HEK293 (cell line): ENCODE results near the gene PRKACG.

Experiments
- KLF7 ChIP-seq: fragments of 450-650 bp; formaldehyde crosslinking; IDR thresholded peaks from 2 replicates; pipeline ENCODE4 v1.5.1; 2016; ENCODE audit warnings: missing biosample characterization, missing genetic modification characterization, borderline replicate concordance
- RBAK ChIP-seq: fragments of 450-650 bp; formaldehyde crosslinking; IDR thresholded peaks from 2 replicates; pipeline ENCODE4 v1.5.1; 2016; ENCODE audit warnings: missing biosample characterization, missing genetic modification characterization
- ZNF23 ChIP-seq: fragments of 450-650 bp; formaldehyde crosslinking; IDR thresholded peaks from 2 replicates; pipeline ENCODE4 v1.5.1; 2016; ENCODE audit warnings: missing biosample characterization, missing genetic modification characterization, borderline replicate concordance
- ZNF302 ChIP-seq: fragments of 450-650 bp; formaldehyde crosslinking; IDR thresholded peaks from 2 replicates; pipeline ENCODE4 v1.5.1; 2016; ENCODE audit warnings: missing biosample characterization, missing genetic modification characterization, low read depth
- ZNF549 ChIP-seq: fragments of 450-650 bp; IDR thresholded peaks from 2 replicates; pipeline ENCODE4 v1.5.1; 2018; ENCODE audit warnings: missing biosample characterization, missing genetic modification characterization, mild to moderate bottlenecking, inconsistent platforms, moderate library complexity
- ZNF777 ChIP-seq: fragments of 450-650 bp; formaldehyde crosslinking; IDR thresholded peaks from 2 replicates; pipeline ENCODE4 v1.5.1; 2017; ENCODE audit warnings: missing biosample characterization, missing genetic modification characterization, borderline replicate concordance
- ZNF792 ChIP-seq: fragments of 450-650 bp; formaldehyde crosslinking; IDR thresholded peaks from 2 replicates; pipeline ENCODE4 v1.5.1; 2016; ENCODE audit warnings: missing biosample characterization, missing genetic modification characterization
- ZNF837 ChIP-seq: fragments of 450-650 bp; formaldehyde crosslinking; IDR thresholded peaks from 2 replicates; pipeline ENCODE4 v1.5.1; 2016; ENCODE audit warnings: missing biosample characterization, missing genetic modification characterization
- TF ChIP-seq, protein P1 (sequence below): fragments of 450-650 bp; formaldehyde crosslinking; IDR thresholded peaks from 2 replicates; pipeline ENCODE4 v1.5.1; 2016; ENCODE audit warnings: missing biosample characterization, missing genetic modification characterization
- TF ChIP-seq, protein P2 (sequence below): fragments of 450-650 bp; formaldehyde crosslinking; IDR thresholded peaks from 2 replicates; pipeline ENCODE4 v1.5.1; 2016; ENCODE audit warnings: missing biosample characterization, missing genetic modification characterization

DNA sequence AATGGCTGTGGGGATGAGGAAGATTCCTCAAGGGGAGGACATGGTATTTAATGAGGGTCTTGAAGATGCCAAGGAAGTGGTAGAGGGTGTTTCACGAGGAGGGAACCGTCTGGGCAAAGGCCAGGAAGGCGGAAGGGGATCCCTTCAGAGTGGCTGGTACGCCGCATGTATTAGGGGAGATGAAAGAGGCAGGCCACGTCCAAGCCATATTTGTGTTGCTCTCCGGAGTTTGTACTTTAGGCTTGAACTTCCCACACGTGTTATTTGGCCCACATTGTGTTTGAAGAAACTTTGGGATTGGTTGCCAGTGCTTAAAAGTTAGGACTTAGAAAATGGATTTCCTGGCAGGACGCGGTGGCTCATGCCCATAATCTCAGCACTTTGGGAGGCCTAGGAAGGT is 22.9 kb upstream of the PRKACG start:
- TF ChIP-seq, protein P1, sequence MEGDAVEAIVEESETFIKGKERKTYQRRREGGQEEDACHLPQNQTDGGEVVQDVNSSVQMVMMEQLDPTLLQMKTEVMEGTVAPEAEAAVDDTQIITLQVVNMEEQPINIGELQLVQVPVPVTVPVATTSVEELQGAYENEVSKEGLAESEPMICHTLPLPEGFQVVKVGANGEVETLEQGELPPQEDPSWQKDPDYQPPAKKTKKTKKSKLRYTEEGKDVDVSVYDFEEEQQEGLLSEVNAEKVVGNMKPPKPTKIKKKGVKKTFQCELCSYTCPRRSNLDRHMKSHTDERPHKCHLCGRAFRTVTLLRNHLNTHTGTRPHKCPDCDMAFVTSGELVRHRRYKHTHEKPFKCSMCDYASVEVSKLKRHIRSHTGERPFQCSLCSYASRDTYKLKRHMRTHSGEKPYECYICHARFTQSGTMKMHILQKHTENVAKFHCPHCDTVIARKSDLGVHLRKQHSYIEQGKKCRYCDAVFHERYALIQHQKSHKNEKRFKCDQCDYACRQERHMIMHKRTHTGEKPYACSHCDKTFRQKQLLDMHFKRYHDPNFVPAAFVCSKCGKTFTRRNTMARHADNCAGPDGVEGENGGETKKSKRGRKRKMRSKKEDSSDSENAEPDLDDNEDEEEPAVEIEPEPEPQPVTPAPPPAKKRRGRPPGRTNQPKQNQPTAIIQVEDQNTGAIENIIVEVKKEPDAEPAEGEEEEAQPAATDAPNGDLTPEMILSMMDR: no peak
- TF ChIP-seq RBAK (tag by site-specific recombination) (no peak), ZNF302 (tag by site-specific recombination) (no peak), ZNF549 (tag by site-specific recombination) (no peak), ZNF837 (tag by site-specific recombination) (no peak), ZNF23 (tag by site-specific recombination) (no peak), ZNF777 (tag by site-specific recombination) (no peak), KLF7 (no peak), ZNF792 (tag by site-specific recombination) (no peak)
- TF ChIP-seq, protein P2, sequence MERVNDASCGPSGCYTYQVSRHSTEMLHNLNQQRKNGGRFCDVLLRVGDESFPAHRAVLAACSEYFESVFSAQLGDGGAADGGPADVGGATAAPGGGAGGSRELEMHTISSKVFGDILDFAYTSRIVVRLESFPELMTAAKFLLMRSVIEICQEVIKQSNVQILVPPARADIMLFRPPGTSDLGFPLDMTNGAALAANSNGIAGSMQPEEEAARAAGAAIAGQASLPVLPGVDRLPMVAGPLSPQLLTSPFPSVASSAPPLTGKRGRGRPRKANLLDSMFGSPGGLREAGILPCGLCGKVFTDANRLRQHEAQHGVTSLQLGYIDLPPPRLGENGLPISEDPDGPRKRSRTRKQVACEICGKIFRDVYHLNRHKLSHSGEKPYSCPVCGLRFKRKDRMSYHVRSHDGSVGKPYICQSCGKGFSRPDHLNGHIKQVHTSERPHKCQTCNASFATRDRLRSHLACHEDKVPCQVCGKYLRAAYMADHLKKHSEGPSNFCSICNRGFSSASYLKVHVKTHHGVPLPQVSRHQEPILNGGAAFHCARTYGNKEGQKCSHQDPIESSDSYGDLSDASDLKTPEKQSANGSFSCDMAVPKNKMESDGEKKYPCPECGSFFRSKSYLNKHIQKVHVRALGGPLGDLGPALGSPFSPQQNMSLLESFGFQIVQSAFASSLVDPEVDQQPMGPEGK: no peak
